Activated naive CD4-positive, alpha-beta T cell treated with anti-CD3 and anti-CD28 coated beads, Interleukin-2, amount 10 ng/mL, durations not matched to agents 7 days and 5 days (primary cell): ENCODE measurements around the gene CNPY1.
A peak's percentile ranks its signal among the peaks of the same experiment; 100 is the strongest.
"Not testable (repeated sequence)": the region's sequence is repeated elsewhere in the genome, so short reads cannot be mapped to it uniquely, and the experiment has no call there.

ENCODE experiments used
- CTCF ChIA-PET: fragments of 350-600 bp; sonication (Branson Sonifier 250); formaldehyde crosslinking; loops from one replicate; lab custom pipeline; 2021; ENCODE audit warnings: antibody characterized with exemption; lab: Charles Lee
- DNase-seq: peaks from one replicate; pipeline ENCODE4 v3.0.0-alpha.2; 2020
- H3K27ac Mint-ChIP-seq: one replicate; pipeline ENCODE4 v1.8.0; 2021; ENCODE audit warnings: mild to moderate bottlenecking, moderate library complexity, mixed read lengths
- H3K27me3 Mint-ChIP-seq: one replicate; pipeline ENCODE4 v1.8.0; 2021; ENCODE audit warnings: mild to moderate bottlenecking, mixed read lengths
- H3K36me3 Mint-ChIP-seq: one replicate; pipeline ENCODE4 v1.8.0; 2021; ENCODE audit warnings: mixed read lengths
- H3K4me1 Mint-ChIP-seq: one replicate; pipeline ENCODE4 v1.8.0; 2021; ENCODE audit warnings: mixed read lengths
- H3K4me3 Mint-ChIP-seq: one replicate; pipeline ENCODE4 v1.8.0; 2021; ENCODE audit warnings: mild to moderate bottlenecking, moderate library complexity, mixed read lengths
- H3K9me3 Mint-ChIP-seq: one replicate; pipeline ENCODE4 v1.8.0; 2021; ENCODE audit warnings: mixed read lengths

The CNPY1 gene

DNA sequence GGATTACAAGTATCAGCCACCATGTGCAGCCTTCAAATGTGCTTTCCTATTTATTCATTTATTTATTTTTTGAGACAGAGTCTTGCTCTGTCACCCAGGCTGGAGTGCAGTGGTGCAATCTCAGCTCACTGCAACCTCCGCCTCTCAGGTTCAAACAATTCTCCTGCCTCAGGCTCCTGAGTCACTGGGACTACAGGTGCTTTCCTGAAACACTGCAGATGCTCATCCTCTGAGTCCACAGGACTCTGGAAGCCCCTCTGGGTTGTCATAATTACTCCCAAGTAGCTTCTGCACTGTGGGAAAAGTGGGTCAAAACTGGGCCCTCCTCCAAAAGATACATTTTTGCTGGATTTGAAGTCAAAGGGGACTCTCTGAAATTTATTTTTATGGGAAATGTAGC, at the start of gene CNPY1:
Gene CNPY1 (minus strand): TSS at position 111 of the 400 bp plus-strand sequence. CDS start 630 bp downstream, outside the sequence.
- H3K36me3 Mint-ChIP-seq, H3K9me3 Mint-ChIP-seq, CTCF ChIA-PET, H3K27ac Mint-ChIP-seq, DNase-seq, H3K4me3 Mint-ChIP-seq, H3K4me1 Mint-ChIP-seq: not testable (repeated sequence)
- H3K27me3 Mint-ChIP-seq, result peaks cover 15% of the 10 kb centered on the region

DNA sequence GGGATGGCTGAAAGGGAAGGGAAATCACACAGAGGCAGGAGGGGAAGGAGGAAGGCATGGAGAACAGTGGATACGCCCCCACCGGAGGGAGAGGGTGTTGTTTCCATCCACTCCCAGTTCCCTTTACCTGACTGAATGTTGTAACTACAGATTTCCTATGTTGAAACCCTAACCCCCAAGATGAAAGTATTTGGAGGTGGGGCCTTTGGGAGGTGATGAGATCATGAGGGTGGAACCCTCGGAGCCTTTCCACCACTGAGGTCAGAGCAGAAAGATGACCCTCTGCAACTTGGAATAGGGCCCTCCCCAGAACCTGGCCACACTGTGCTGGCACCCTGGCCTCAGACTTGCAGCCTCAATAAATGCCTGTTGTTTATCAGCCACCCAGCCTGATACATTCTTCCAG, 48.6 kb upstream of the CNPY1 start:
- no peak for DNase-seq
- no peaks in the 10 kb centered on the region for H3K9me3 Mint-ChIP-seq
- peaks cover 40% of the 10 kb centered on the region for H3K27me3 Mint-ChIP-seq
- H3K4me3 Mint-ChIP-seq, result no peak overlapping the region
- H3K27ac Mint-ChIP-seq, result no peak overlapping the region
- H3K36me3 Mint-ChIP-seq, result no peaks in the 10 kb centered on the region
- peaks cover 15% of the 10 kb centered on the region for H3K4me1 Mint-ChIP-seq
- CTCF ChIA-PET, result interaction anchor here (0.6 to 9.1 kb wide), 2 partner anchors 141 to 175 kb away, joined by 3 to 201 read pairs; no protein-coding TSS in a partner anchor

DNA sequence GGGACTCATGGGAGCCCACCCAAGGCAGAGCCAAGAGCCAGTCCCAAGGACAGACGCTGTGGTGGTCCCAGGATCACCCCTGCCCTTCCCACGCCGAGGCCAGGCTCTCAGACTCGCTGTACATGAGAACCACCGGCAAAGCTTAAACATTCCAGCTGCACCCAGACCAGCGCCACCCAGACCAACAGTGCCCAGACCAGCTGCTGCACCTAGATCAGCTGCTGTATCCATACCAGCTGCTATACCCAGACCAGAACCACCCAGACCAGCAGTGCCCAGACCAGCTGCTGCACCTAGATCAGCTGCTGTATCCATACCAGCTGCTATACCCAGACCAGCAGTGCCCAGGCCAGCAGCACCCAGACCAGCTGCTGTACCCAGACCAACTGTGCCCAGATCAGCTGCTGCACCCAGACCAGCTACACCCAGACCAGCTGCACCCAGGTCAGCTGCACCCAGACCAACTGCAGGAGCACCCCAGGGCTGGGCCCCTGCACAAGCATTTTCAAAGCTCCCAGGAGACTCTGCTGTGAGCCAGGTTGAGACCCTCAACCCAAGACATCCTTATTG, 47.9 kb upstream of the CNPY1 start:
- CTCF ChIA-PET, result interaction anchor here (0.6 to 9.1 kb wide), 3 partner anchors 17 to 176 kb away, joined by 3 to 201 read pairs (median 3); no protein-coding TSS in a partner anchor
- H3K4me1 Mint-ChIP-seq, result peaks cover 15% of the 10 kb centered on the region

DNA sequence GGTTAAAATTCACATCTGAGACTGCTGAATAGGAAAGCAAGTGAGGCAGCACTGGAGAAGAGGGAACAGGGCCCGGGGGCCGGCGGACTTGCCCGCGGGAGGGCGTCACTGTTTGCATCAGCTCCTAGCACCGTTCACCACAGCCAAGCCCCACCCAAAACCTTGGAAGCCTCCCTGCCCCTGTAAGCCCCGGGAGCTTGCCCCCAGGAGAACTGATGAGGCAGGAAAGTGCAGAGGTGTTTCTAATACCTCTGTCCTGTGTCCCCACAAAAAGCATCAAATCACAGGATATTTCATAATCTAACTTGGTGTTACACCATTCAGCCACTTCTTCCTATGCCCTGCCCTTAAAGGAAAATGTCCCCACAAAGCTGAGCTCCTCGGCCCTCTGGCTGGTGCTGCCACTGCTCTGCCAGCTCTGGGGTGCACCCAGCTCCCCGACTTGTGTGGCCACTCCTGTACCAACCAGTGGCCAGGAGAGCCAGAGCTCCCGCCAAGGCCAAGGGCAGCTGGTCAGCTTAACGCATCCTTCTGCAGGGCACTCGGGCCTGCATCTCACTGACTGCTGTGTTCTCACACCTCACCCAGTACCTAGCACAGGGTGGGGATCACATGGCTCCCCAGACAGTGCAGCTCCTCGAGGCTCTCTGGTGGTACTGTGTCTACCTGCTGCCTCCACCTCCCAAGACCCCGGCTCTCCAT, 47.3 kb upstream of the CNPY1 start:
- Mint-ChIP-seq H3K9me3 (no peaks in the 10 kb centered on the region), H3K27me3 (peaks cover 36% of the 10 kb centered on the region), H3K36me3 (no peaks in the 10 kb centered on the region), H3K4me3 (no peak overlapping the region), H3K4me1 (peaks cover 12% of the 10 kb centered on the region), H3K27ac (no peak overlapping the region)
- no peak for DNase-seq
- CTCF ChIA-PET, result interaction anchor here (1.2 to 9.1 kb wide), 2 partner anchors 17 to 176 kb away, joined by 3 to 201 read pairs; no protein-coding TSS in a partner anchor

More for the DNA sequence above, 47.9 kb upstream of the CNPY1 start:
- no peaks in the 10 kb centered on the region for H3K36me3 Mint-ChIP-seq
- H3K4me3 Mint-ChIP-seq, result no peak overlapping the region
- H3K27ac Mint-ChIP-seq, result no peak overlapping the region
- no peaks in the 10 kb centered on the region for H3K9me3 Mint-ChIP-seq
- peaks cover 40% of the 10 kb centered on the region for H3K27me3 Mint-ChIP-seq
- DNase-seq, result no peak

DNA sequence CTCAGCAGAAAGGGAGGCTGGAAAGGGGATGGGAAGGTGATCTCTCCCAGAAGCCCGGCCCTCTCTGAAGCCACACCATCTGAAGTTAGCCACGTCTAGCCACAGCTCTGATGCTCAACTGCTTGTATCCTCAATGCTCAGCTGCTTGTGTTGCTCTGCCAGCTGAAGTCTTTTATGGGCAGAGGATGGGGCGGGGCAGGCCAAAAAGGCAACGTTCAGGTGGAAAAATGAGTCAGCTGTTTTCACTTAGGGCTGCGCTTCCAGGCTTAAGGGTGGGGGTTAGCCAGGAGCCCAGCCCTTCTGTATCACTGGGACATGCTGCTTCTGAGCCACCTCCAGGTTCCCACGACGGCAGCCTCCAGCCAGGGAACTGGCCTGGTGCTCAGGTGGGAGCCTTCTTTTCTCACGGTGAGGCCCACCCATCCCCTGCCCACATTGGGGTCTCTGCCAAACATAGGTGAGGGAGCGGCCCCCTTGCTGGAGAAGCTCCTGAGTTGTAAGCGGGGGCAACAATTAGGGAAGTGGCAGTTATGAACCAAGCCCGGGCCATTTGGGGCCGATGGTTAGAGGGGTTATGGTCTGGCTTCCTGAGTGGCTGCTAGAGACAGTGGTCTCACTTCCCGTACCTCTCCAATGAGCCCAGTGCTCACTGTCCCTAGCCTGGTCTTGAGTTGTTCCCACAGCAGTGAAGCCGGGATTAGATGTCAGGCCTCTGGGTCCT, 44.9 kb upstream of the CNPY1 start:
- no peak overlapping the region for H3K4me3 Mint-ChIP-seq
- no peak overlapping the region for H3K27ac Mint-ChIP-seq
- DNase-seq, result no peak
- peaks cover 37% of the 10 kb centered on the region for H3K27me3 Mint-ChIP-seq
- peaks cover 8% of the 10 kb centered on the region for H3K4me1 Mint-ChIP-seq
- no peaks in the 10 kb centered on the region for H3K36me3 Mint-ChIP-seq
- H3K9me3 Mint-ChIP-seq, result no peaks in the 10 kb centered on the region
- CTCF ChIA-PET, result interaction anchor here (1.0 to 2.5 kb wide), 2 partner anchors 8 to 176 kb away, joined by 3 to 6 read pairs; no protein-coding TSS in a partner anchor

DNA sequence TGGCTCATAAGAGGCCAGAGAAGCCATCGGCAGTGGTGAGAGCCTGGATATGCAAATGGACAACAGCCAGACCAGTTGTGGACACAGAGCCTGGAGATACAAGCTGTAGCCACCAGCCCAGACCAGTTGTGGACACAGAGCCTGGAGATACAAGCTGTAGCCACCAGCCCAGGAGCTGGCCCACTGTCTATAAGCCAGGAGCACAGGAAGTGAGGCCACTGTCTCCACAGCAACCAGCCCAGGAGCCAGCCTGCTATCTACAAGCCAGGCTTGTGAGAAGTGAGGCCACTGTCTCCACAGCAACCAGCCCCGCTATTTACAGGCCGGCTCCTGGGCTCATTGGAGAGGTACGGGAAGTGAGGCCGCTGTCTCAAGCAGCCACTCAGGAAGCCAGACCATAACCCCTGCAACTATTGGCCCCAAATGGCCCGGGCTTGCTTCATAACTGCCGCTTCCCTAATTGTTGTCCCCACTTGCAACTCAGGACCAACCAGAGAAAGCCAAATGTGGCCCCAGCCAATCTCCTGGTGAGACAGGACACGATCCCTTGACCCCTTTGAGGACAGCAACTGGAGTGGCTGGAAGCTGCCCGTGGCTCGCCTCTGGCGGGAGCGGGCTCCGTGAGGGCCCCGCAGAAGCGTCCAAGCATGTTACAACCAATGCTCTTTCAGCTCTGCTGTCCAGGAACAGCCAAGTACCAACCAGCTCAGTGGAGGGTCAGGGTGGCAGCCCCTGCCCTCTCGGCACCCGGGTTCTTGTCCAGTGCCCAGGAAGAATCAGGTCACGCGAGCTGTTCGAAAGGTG, 44.1 kb upstream of the CNPY1 start:
- Mint-ChIP-seq H3K36me3 (no peaks in the 10 kb centered on the region), H3K9me3 (no peaks in the 10 kb centered on the region), H3K27ac (no peak overlapping the region), H3K4me1 (peaks cover 8% of the 10 kb centered on the region), H3K4me3 (no peak overlapping the region), H3K27me3 (peaks cover 39% of the 10 kb centered on the region)
- peak; percentile 36 for DNase-seq
- CTCF ChIA-PET, result interaction anchor here (0.6 to 2.5 kb wide), 3 partner anchors 9 to 177 kb away, joined by 3 to 6 read pairs (median 3); no protein-coding TSS in a partner anchor

DNA sequence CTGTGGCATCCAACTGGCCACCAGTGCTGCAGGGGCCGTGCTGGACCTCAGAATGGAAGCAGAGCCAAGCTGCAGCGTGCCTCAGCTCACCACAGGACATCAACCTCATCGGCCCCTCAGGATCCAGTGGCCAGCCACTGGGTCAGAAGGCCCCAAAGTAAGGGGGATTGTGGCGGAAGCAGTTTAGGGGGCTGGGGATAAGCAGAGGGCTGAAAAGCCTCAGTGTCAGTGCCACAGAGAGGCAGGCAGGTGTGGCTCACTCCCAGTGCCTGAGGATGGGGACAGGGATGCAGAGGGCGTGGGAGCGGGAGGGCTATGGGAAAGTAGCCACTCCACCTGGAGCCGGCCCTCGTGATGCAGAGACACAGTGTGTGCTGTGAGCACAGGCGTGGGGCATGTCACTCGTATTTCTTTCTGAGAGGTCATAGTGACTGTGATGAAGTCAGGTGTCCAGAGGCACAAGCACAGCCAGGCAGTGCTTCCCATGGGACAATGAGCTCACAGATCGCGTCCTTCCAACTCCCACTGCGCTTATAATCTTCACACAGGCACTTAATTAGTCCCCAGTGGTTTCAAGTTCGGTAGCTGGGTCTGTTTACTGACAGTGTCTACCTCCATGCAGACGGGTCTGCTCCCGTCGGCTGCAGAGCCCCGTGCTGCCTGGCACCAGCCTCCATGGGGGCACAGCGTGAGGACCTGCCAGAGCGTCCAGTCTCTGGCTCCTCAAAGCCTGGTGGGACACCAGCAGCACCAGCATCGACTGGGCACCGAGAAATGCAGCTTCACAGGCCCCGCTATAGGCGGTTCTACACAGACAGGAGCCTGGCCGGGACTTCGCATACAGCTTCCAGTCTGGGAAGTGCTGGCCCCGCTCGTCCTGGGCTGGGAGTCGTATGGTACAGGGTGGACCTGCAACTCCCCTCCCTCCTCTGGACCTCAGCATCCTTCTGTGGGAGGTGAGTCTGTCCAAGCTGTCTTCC, 42.9 kb upstream of the CNPY1 start:
- H3K36me3 Mint-ChIP-seq, result no peaks in the 10 kb centered on the region
- no peak overlapping the region for H3K27ac Mint-ChIP-seq
- H3K4me3 Mint-ChIP-seq, result no peak overlapping the region
- no peaks in the 10 kb centered on the region for H3K9me3 Mint-ChIP-seq
- peaks cover 8% of the 10 kb centered on the region for H3K4me1 Mint-ChIP-seq
- H3K27me3 Mint-ChIP-seq, result peaks cover 47% of the 10 kb centered on the region
- DNase-seq, result no peak
- CTCF ChIA-PET, result interaction anchor here (2.5 kb wide), 1 partner anchor 10 kb away, joined by 6 read pairs; no protein-coding TSS in a partner anchor

DNA sequence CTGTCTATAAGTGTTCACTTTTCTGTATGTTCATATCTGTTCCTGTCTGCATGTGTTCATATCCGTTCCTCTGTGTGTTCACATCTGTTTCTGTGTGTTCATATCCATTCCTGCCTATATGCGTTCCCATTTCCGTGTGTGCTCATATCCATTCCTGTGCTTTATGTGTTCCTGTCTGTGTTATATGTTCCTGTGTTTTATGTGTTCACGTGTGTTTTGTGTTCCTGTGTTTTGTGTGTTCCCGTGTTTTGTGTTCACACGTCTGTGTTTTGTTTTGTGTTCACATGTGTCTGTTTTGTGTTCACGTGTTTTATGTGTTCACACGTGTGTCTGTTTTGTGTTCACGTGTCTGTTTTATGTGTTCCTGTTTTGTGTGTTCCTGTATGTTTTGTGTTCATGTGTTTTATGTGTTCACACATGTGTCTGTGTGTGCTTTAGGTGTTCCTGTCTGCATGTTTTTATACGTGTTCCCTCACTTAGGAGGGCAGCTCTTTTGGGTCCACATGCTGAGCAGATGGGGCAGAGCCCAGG, 42.2 kb upstream of the CNPY1 start:
- no peak overlapping the region for H3K4me3 Mint-ChIP-seq
- CTCF ChIA-PET, result interaction anchor here (2.5 kb wide), 1 partner anchor 11 kb away, joined by 6 read pairs; no protein-coding TSS in a partner anchor
- no peak overlapping the region for H3K27ac Mint-ChIP-seq
- H3K4me1 Mint-ChIP-seq, result peaks cover 8% of the 10 kb centered on the region
- no peak for DNase-seq
- H3K36me3 Mint-ChIP-seq, result no peaks in the 10 kb centered on the region
- peaks cover 47% of the 10 kb centered on the region for H3K27me3 Mint-ChIP-seq
- H3K9me3 Mint-ChIP-seq, result no peaks in the 10 kb centered on the region

DNA sequence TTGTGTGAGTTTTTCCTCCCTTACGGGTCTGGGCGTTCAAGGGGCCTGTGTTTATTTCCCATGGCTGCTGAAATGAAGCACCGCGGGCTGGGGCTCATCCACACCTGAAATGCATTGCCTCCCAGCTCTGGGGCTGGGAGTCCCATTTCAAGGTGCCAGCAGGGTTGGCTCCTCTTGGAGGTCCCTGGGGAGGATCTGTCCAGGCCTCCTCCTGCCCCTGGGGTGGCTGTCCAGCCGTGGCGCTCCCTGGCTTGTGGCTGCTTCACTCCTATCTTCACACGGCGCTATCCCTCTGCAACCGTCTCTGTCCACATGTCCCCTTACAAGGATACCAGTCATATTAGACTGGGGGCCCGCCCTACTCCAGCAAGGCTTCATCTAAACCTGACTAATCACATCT, 41.1 kb upstream of the CNPY1 start:
- Mint-ChIP-seq H3K4me3 (no peak overlapping the region), H3K27me3 (peaks cover 46% of the 10 kb centered on the region), H3K36me3 (no peaks in the 10 kb centered on the region), H3K9me3 (no peaks in the 10 kb centered on the region), H3K4me1 (peaks cover 8% of the 10 kb centered on the region), H3K27ac (no peak overlapping the region)
- CTCF ChIA-PET, result interaction anchor here (2.0 kb wide), 1 partner anchor 11 kb away, joined by 6 read pairs; no protein-coding TSS in a partner anchor
- no peak for DNase-seq

DNA sequence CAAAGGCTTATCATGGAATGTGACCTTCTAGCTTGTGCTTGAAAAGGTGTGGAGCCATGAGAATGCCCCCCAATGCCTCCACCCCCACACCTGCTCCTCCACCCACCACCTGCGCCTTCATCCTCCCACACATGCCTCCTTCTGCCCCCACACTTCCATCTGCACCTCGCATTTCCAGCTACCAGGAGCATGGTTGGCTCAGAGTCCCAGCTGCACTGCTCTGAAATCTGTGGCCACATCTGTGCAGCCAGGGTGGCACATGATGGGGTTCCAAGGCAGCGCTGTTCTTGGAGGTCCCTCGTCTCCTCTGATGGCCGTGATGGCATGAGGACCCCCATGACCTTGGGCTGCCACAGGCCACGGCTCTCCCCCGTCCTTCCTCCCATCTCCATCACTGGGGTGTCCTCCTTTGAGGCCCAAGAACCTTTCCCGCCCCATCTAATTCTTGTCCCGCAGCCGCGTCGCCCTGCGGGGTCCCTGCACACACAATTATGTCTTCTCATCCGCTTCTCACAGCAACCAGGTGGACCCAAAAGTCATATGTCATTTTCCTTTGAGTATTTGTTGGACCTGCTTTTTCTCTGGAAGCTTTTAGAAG, 40.6 kb upstream of the CNPY1 start:
- Mint-ChIP-seq H3K4me1 (peaks cover 8% of the 10 kb centered on the region), H3K36me3 (no peaks in the 10 kb centered on the region), H3K4me3 (no peak overlapping the region), H3K27me3 (peaks cover 47% of the 10 kb centered on the region), H3K27ac (no peak overlapping the region), H3K9me3 (no peaks in the 10 kb centered on the region)
- CTCF ChIA-PET, result interaction anchor here (1.6 to 2.0 kb wide), 2 partner anchors 10 to 12 kb away, joined by 4 to 6 read pairs; no protein-coding TSS in a partner anchor
- DNase-seq, result no peak

DNA sequence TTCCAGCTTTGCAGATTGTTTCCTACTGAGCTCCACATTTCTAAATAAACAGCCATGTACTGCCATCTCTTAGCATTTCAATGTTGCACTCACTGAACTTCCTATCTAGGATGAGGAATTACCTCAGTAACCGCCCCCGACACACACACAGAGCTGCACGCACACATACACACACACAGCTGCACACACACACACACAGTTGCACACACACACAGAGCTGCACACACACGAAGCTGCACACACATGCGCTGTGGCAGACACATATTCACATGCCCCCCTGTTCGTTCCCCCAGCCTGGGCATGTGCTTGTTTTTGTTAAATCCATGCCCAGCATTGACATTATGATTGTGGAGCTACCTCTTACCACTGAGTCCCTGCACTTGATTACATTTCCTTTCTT, 39.6 kb upstream of the CNPY1 start:
- no peak overlapping the region for H3K27ac Mint-ChIP-seq
- H3K9me3 Mint-ChIP-seq, result no peaks in the 10 kb centered on the region
- peaks cover 53% of the 10 kb centered on the region for H3K27me3 Mint-ChIP-seq
- no peak for DNase-seq
- H3K36me3 Mint-ChIP-seq, result no peaks in the 10 kb centered on the region
- H3K4me1 Mint-ChIP-seq, result peaks cover 5% of the 10 kb centered on the region
- CTCF ChIA-PET, result interaction anchor here (1.5 to 1.6 kb wide), 2 partner anchors 11 to 13 kb away, joined by 4 read pairs; no protein-coding TSS in a partner anchor
- H3K4me3 Mint-ChIP-seq, result no peak overlapping the region

DNA sequence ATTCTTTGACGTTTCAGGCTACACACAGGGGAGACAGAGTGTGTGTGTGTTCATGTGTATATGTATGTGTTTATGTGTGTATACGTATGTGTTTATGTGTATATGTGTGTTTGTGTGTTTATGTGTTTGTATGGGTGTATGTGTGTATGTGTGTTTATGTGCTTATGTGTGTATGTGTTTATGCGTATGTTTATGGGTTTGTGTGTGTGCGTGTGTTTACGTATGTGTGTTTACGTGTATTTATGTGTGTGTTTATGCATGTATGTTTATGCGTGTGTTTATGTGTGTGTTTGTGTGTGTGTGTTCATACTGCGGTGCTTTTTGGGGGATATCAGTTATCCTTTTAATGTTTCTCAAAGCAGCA, 39.2 kb upstream of the CNPY1 start:
- H3K27me3 Mint-ChIP-seq, result peaks cover 58% of the 10 kb centered on the region
- H3K36me3 Mint-ChIP-seq, result no peaks in the 10 kb centered on the region
- CTCF ChIA-PET, result interaction anchor here (1.5 to 1.6 kb wide), 2 partner anchors 12 to 14 kb away, joined by 4 read pairs; no protein-coding TSS in a partner anchor
- H3K4me1 Mint-ChIP-seq, result peaks cover under 1% of the 10 kb centered on the region
- H3K9me3 Mint-ChIP-seq, result no peaks in the 10 kb centered on the region
- H3K27ac Mint-ChIP-seq, result no peak overlapping the region
- no peak overlapping the region for H3K4me3 Mint-ChIP-seq
- no peak for DNase-seq
